ENCODE measurements around the gene NRCAM. TPM values are rescaled to one million over a fixed set of nuclear protein-coding genes. Genes with fewer than 3 reads are reported as not detected.

Gene NRCAM
- total RNA-seq, 1 donor from 2014 or later = 9.3 TPM

DNA sequence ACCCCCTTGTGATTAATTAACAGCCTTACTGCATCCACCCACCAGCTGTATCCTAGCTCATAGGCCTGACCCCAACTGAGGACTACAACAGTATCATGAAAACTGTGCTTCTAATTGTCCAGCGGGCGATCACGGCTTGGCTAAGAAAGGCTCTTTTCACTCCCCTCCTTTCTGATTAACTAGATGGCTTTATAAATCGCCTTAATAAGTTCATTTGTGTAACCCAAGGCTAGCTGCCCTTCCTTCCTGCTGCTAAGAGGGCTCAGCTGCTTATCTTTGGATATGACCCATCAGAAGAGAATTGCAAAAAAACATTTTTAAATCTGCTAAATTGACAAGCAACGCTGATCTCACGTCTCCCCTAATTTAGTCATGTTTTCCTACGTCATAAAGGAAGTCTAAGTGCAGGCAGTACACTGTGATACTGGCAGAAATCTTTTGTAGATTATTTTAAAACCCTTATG lies 163.1 kb downstream of the NRCAM start:
- H3K9me3 Mint-ChIP-seq (ENCODE audit: unreplicated experiment) = no peaks in the 10 kb centered on the region
- peak; percentile 33 for DNase-seq (ENCODE audit: low read depth)
- no peak for TF ChIP-seq EZH2 (IDR thresholded peaks at IDR 0.05; ENCODE audit: insufficient read depth, low read length)
- no peak for TF ChIP-seq CTCF (IDR thresholded peaks at IDR 0.05; ENCODE audit: insufficient read depth, low read depth, low read length)
- H3K4me1 Mint-ChIP-seq (ENCODE audit: low read depth, unreplicated experiment) = peaks cover 11% of the 10 kb centered on the region
- H3K27ac Mint-ChIP-seq (ENCODE audit: unreplicated experiment) = no peak overlapping the region
- no peak overlapping the region for H3K4me3 Mint-ChIP-seq (ENCODE audit: unreplicated experiment)
- H3K27me3 ChIP-seq (ENCODE audit: insufficient read depth, low read length) = no peaks in the 10 kb centered on the region
- H2AFZ ChIP-seq (ENCODE audit: low read depth, low read length) = peak overlapping the region; percentile 50
- H3K9ac ChIP-seq (ENCODE audit: low read length) = no peak overlapping the region
- no peak overlapping the region for H3K27ac ChIP-seq (ENCODE audit: low read depth, low read length)
- H3K36me3 Mint-ChIP-seq (ENCODE audit: low read depth, unreplicated experiment) = no peaks in the 10 kb centered on the region
- no peaks in the 10 kb centered on the region for H3K79me2 ChIP-seq (ENCODE audit: insufficient read depth, low read length)
- no peaks in the 10 kb centered on the region for H3K36me3 ChIP-seq (ENCODE audit: insufficient read depth, low read length)
- no peaks in the 10 kb centered on the region for H3K27me3 Mint-ChIP-seq (ENCODE audit: low read depth, unreplicated experiment)
- peaks cover 14% of the 10 kb centered on the region for H3K4me1 ChIP-seq (ENCODE audit: insufficient read depth, low read length)
- H4K20me1 ChIP-seq (ENCODE audit: insufficient read depth, low read length) = no peaks in the 10 kb centered on the region
- H3K4me3 ChIP-seq (ENCODE audit: insufficient read depth, low read depth, low read length) = no peak overlapping the region
- H3K9me3 ChIP-seq (ENCODE audit: insufficient read depth, low read depth, low read length) = no peaks in the 10 kb centered on the region
- FAIRE-seq = no peak
- peak overlapping the region; percentile 36 for H3K4me2 ChIP-seq (ENCODE audit: low read length)

DNA sequence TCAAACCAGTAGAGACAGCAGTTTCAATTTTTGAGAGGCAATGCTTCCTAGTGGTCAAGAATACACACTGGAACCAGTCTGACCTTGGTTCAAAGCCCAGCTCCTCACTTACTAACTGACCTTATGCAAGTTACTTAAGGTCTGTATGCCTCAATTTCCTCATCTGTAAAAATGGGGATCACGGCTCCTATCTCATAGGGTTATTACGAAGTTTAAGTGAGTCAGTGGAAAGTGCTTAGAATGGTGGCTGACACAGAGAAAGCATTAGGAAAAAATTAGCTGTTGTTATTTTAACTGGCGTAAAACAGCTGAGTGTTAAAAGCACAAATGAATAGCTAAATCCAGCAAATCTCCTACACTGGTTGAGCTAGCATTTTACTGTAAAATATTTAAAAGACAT lies 163.7 kb downstream of the NRCAM start:
- Histone ChIP-seq H3K4me1 (ENCODE audit: insufficient read depth, low read length) (peaks cover 14% of the 10 kb centered on the region), H3K9me3 (ENCODE audit: insufficient read depth, low read depth, low read length) (no peaks in the 10 kb centered on the region), H3K9ac (ENCODE audit: low read length) (no peak overlapping the region), H3K27me3 (ENCODE audit: insufficient read depth, low read length) (no peaks in the 10 kb centered on the region), H3K79me2 (ENCODE audit: insufficient read depth, low read length) (no peaks in the 10 kb centered on the region), H4K20me1 (ENCODE audit: insufficient read depth, low read length) (no peaks in the 10 kb centered on the region), H3K4me2 (ENCODE audit: low read length) (no peak overlapping the region), H3K36me3 (ENCODE audit: insufficient read depth, low read length) (no peaks in the 10 kb centered on the region), H2AFZ (ENCODE audit: low read depth, low read length) (no peak overlapping the region), H3K27ac (ENCODE audit: low read depth, low read length) (no peak overlapping the region), H3K4me3 (ENCODE audit: insufficient read depth, low read depth, low read length) (no peak overlapping the region)
- H3K9me3 Mint-ChIP-seq (ENCODE audit: unreplicated experiment) = no peaks in the 10 kb centered on the region
- H3K27ac Mint-ChIP-seq (ENCODE audit: unreplicated experiment) = no peak overlapping the region
- H3K36me3 Mint-ChIP-seq (ENCODE audit: low read depth, unreplicated experiment) = no peaks in the 10 kb centered on the region
- no peak for DNase-seq (ENCODE audit: low read depth)
- no peak for FAIRE-seq
- H3K27me3 Mint-ChIP-seq (ENCODE audit: low read depth, unreplicated experiment) = no peaks in the 10 kb centered on the region
- H3K4me3 Mint-ChIP-seq (ENCODE audit: unreplicated experiment) = no peak overlapping the region
- peaks cover 11% of the 10 kb centered on the region for H3K4me1 Mint-ChIP-seq (ENCODE audit: low read depth, unreplicated experiment)
- TF ChIP-seq CTCF (IDR thresholded peaks at IDR 0.05; ENCODE audit: insufficient read depth, low read depth, low read length) = no peak
- TF ChIP-seq EZH2 (IDR thresholded peaks at IDR 0.05; ENCODE audit: insufficient read depth, low read length) = no peak

DNA sequence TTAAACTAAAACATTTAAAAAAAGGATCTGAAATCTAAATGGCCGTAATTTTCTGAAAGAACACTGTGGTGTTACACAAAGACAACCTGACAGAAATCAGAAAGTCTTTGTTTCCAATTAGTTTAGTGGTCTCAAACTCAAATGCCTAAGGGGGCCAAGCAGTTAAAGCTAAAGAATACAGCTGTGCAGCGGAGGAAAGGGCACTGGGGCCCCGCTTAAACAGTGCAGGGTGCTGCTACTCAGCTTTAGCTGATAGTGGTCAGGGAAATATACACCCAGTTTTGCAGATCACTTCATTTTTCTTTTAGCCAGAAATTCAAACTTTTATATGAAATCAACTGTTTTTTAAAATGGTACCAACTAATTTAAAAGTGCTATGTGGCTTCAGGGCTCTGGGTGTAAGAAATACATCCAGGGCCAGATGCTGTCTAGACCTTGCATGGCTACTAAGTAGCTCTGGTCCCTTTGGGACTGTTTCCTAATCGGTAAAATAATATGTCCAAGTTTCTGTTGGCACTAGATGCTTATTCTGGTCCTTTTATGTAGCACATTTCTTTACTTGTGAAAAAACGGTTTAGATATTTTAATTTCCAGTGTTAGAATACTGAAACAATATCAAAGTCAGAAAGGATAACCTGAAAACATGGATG lies 164.3 kb downstream of the NRCAM start:
- H4K20me1 ChIP-seq (ENCODE audit: insufficient read depth, low read length) = no peaks in the 10 kb centered on the region
- no peaks in the 10 kb centered on the region for H3K36me3 ChIP-seq (ENCODE audit: insufficient read depth, low read length)
- H3K9me3 Mint-ChIP-seq (ENCODE audit: unreplicated experiment) = no peaks in the 10 kb centered on the region
- no peak overlapping the region for H3K4me3 Mint-ChIP-seq (ENCODE audit: unreplicated experiment)
- peaks cover 11% of the 10 kb centered on the region for H3K4me1 Mint-ChIP-seq (ENCODE audit: low read depth, unreplicated experiment)
- no peak overlapping the region for H3K4me3 ChIP-seq (ENCODE audit: insufficient read depth, low read depth, low read length)
- TF ChIP-seq CTCF (IDR thresholded peaks at IDR 0.05; ENCODE audit: insufficient read depth, low read depth, low read length) (no peak), EZH2 (IDR thresholded peaks at IDR 0.05; ENCODE audit: insufficient read depth, low read length) (no peak)
- DNase-seq (ENCODE audit: low read depth) = no peak
- no peaks in the 10 kb centered on the region for H3K27me3 ChIP-seq (ENCODE audit: insufficient read depth, low read length)
- no peak overlapping the region for H3K27ac Mint-ChIP-seq (ENCODE audit: unreplicated experiment)
- no peak overlapping the region for H3K4me2 ChIP-seq (ENCODE audit: low read length)
- no peaks in the 10 kb centered on the region for H3K9me3 ChIP-seq (ENCODE audit: insufficient read depth, low read depth, low read length)
- H3K79me2 ChIP-seq (ENCODE audit: insufficient read depth, low read length) = no peaks in the 10 kb centered on the region
- H3K27ac ChIP-seq (ENCODE audit: low read depth, low read length) = no peak overlapping the region
- no peak overlapping the region for H3K9ac ChIP-seq (ENCODE audit: low read length)
- no peaks in the 10 kb centered on the region for H3K36me3 Mint-ChIP-seq (ENCODE audit: low read depth, unreplicated experiment)
- FAIRE-seq = no peak
- peaks cover 11% of the 10 kb centered on the region for H3K4me1 ChIP-seq (ENCODE audit: insufficient read depth, low read length)
- H2AFZ ChIP-seq (ENCODE audit: low read depth, low read length) = no peak overlapping the region
- H3K27me3 Mint-ChIP-seq (ENCODE audit: low read depth, unreplicated experiment) = no peaks in the 10 kb centered on the region
